AML-193 (cell line): ENCODE results near the gene RAB7A.

Source experiments
- DNase-seq, 2 experiments: peaks; one replicate each; lab custom pipeline; 2025; lab: John Stamatoyannopoulos, UW

Gene RAB7A

DNA sequence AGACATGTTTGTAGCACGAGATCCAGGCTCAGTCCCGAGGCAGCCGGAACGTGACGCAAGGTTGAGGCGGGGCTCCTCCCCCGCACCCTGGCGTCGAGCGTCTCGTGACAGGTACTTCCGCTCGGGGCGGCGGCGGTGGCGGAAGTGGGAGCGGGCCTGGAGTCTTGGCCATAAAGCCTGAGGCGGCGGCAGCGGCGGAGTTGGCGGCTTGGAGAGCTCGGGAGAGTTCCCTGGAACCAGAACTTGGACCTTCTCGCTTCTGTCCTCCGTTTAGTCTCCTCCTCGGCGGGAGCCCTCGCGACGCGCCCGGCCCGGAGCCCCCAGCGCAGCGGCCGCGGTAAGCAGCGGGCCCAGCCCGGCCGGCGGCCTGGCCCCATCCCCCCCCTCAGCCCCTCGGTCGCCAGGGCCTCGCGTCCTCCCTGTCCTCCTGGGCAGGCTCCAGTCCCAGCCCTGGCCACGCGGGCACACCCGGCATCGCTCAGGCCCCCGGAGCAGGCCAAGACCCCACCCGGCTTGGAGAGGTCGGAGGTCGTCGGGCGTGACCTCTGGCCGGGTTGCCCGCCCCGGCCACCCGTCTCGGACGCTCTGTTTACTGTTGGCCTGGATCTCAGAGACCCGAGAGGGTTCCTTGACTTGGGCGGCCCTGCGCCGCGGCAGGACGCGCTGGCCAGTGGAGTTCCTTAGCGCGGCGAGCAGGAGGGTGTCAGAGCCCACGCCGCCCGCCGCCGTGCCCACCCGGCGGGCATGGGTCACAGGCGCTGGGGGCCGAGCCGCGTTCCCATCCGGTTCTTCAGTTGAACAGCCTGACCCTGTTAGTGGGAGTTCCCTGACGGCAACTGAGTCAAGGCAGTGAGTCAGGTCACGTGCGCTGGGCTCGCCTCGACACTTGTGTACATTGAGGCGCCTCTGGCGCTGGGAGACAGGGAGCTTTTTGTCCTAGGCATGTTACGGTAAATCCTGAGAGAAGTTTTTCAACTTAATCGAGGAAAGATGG, at the start of gene RAB7A:
RAB7A (plus strand) TSS at position 161 of the 994 bp plus-strand sequence. CDS start 69,185 bp downstream, outside the sequence.
- DNase-seq: peak; percentile 99

- DNase-seq: peak; percentile 40 to 41
These were observed 46.6 kb upstream of the RAB7A start for GRCh38 chr3:128679338-128679737.

DNA sequence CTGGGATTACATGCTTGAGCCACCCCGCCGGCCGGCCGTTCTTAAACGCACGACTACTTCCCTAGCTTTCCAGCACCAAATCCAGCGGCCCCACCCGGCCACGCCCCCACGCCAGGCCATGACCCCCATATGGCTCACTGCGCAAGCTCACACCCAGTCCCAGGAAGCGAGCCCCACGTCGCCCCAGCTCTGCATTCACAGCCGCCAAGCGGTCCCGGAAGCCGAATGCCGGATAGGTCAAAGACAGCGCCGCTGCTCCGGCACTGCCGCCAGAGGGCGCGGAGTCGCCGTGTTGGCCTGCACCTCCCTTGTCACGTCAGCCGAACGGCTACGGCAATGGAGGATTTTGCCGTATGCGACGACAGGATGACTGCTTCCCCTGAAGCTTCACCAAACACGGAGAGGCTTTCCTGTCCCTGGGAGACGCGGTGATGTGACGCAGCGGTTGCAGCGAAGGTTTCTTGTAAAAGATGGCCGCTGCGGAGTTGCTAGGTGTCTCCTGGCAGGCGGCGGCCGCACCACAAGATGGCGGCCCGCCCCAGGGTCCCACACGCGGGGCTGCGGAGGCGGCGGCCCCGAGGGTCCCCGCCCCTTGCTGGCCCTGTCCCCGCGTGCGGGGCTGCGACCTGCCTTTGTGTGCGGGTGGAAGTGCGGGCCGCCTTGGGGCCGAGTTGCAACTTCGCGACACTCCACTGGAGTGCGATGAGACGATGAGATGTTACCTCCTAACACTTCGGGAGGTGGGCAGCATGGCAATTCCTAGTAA, 45.2 kb upstream of the RAB7A start:
- peak; percentile 97 to 98 for DNase-seq

DNA sequence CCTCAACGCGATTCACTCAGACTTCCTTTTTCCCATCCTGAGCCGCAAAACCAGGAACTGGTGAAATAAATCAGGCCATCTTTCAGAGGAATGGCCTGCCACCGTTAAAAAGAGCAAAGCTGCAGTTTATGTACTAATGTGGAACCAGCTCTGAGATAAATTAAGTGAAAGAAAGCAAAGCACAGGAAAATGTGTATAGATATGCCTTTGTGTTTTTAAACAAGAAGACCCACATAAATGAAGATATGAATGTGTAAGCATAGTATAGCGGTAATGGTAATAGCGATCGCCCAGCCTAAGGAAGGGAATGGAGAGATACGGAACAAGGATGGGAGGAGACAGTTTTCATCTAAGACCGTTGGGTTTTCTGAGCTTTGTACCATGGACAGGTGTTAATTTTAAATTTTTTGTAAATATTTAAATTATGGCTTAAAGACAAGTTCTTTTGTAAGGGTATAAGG, 44.6 kb upstream of the RAB7A start:
- no peak for DNase-seq

DNA sequence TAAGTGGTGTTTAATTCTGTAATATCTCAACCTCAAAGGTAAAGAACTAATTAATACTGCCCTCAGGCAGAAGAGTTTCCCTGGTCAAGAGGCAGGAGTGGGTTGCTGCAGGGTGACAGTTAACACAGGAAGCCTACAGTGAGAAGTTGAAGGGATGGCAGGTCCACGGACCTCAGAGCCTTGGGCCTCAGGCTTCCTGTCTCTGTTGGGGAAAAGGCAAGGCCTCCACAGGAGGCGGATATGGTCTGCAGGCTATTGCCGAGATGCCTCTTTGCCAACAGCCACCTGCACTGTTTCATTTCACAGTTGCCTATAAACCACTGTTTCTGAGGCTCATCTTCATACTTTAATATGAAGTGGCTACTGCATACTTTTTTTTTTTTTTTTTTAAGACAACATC, 42.0 kb upstream of the RAB7A start:
- DNase-seq: peak; percentile 50 to 52

GRCh38 chr3:128684986-128685726, 40.8 kb upstream of the RAB7A start:
- no peak for DNase-seq

DNA sequence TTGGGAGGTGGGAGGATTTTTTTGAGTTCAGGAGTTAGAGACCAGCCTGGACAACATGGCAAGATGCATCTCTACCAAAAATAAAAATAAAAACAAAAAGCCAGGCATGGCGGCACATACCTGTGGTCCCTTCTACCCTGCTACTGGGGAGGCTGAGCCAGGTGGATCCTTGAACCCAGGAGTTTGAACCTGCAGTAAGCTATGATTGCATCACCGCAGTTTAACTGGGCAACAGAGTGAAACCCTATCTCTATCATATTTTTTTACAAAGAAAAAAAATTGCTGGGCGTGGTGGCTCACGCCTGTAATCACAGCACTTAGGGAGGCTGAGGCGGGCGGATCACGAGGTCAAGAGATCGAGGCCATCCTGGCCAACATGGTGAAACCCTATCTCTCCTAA, 39.5 kb upstream of the RAB7A start:
- no peak for DNase-seq

DNA sequence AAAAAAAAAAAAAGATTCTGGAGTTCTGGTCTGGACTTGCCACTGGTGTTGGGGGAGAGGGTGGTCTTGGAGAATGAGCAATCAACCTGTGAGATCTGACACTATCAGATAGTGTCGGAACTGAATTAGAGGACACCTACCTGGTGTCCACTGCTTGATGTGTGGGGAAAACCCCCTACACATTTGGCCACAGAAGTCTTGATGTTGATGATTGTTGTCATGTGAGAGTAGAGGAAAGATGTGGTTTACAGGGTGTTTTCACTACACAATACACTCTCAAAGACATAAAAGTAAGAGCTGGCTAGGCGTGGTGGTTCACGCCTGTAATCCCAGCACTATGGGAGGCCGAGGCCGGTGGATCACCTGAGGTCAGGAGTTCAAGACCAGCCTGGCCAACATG, 36.9 kb upstream of the RAB7A start:
- DNase-seq: no peak

GRCh38 chr3:128693696-128694095, 32.3 kb upstream of the RAB7A start:
- no peak for DNase-seq

- DNase-seq: peak; percentile 51 to 58
These were observed 28.6 kb upstream of the RAB7A start for GRCh38 chr3:128697341-128697740.

DNA sequence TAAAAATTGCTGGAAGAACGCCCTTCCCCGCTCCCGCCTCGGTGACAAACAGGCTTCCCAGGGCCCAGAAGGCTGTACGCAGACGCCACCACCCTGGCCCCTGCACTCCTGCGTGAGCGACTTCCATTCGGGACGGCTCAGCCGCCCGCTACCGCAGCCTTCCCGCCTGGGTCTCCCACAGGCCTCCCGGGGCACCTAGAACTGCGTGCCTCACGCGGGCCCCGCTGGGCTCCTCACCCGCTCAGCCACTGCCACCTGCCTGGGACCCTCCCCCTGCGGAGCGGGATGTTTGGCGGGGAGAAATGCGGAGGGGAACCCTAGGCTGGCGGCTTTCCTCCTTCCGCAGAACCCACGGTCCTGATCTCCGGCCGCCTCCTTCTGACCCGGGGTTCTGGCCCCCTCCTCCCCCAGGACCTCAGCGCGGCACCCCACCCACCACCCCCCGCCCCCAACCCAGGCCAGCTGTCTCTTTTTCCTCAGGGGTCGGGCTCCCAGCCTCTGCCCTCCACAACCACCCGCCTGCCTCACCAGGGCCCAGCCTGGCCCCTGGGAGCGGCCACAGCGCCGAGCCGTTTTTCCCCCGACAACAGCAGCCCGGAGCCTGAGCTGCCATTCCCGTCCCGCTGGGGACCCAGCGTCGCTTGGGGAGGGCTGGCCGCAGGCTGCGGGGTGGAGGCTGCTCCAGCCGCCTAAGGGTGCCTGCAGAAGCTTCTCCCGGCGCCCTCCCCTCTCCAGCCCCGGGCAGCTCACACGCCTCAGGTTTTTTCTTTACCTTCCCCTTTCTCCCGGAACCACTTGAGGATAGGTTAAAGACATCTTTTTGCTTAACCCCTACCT, 27.6 kb upstream of the RAB7A start:
- DNase-seq: peak; percentile 36 to 55

GRCh38 chr3:128701342-128702212, 24.4 kb upstream of the RAB7A start:
- no peak for DNase-seq

- no peak for DNase-seq
These were observed 23.6 kb upstream of the RAB7A start for GRCh38 chr3:128702391-128702790.

DNA sequence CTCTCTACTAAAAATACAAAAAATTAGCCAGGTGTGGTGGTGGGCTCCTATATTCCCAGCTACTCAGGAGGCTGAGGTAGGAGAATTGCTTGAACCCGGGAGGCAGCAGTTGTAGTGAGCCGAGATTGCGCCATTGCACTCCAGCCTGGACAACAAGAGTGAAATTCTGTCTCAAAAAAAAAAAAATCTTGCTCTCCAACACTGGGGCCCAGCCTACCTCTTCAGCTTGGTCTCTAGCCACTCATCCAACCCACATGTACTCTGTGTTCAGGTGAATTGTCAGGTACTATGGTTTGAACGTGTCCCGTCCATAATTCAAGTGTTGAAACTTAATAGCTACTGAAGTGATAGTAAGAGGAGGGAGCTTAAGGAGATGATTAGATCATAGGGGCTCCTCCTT, 22.4 kb upstream of the RAB7A start:
- DNase-seq: no peak

DNA sequence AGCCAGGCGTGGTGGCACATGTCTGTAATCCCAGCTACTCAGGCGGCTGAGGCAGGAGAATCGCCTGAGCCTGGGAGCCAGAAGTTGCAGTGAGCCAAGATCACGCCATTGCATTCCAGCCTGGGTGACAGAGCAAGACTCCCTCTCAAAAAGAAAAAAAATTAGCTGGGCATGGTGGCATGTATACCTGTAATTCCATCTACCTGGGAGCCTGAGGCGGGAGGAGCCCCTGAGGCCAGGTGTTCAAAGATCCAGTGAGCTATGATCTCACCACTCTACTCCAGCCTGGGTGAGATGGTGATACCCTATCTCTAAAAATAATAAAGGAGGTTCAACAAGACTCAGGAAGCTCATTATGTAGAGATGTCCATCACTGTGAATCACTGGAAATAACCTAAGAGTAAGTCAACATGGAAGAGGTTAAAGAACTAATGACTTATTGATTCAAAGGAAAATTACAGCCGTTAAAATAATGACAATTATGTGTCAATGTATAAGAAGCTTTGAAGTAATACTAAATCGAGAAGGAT, 19.8 kb upstream of the RAB7A start:
- no peak for DNase-seq

- DNase-seq: no peak
These were observed 18.0 kb upstream of the RAB7A start for GRCh38 chr3:128707928-128708494.

DNA sequence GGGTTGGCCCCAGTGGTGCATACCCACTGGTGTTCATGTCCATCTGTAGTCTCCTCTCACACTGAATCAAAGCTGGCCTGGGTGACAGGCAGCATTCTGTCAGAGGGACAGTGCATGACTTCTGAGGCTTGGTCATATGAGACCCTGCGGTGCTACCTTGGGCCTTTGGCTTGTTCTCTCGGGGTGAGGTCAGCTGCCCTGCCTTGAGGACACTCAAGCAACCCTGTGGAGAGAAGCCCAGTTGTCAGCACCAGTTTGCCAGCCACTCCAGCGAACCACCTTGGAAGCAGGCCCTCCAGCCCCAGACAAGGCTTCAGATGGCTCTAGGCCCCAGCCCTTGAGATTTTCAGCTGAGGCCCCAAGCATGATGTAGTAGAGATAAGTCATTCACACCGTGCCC, 16.9 kb upstream of the RAB7A start:
- DNase-seq: no peak

DNA sequence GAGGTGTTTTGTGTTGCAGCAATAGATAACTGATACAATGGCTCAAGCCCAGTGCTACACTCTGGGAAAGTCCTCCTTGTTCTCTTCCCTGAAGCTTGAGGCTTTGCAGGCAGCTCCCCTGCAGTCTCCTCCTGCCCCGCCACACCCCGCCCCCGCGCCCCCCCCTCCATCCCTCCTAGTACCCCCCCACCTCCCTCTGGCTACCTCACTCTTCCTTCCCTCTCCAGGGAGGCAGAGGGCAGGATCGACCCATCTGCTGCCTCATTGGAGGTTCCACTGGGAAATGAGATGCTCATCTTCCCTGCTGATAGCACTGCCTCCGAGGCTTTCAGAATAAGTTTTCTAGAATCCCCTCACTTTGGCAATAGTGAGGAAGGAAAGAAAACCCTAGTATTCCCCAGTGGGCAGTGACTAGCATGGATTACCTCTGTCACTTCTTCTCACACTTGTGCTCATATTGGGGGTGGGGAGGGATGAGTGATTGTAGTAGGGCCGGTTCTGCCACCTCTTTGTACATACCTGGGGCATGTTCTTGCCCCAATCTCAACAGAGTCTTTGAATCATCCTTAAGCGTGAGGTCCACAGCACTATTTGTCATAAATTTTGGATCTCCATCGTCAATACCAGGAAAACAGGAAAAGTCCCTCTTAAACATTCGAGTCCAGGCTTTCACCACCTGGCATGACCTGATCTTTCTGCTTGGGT, 16.3 kb upstream of the RAB7A start:
- no peak for DNase-seq
